Activated CD4-positive, alpha-beta memory T cell treated with anti-CD3 and anti-CD28 coated beads, Interleukin-2, amount 10 ng/mL, durations not matched to agents 7 days and 5 days (primary cell): ENCODE measurements around the gene PTPRS. TPM values are rescaled to one million over a fixed set of nuclear protein-coding genes. Genes with fewer than 3 reads are reported as not detected.

Experiments
- CTCF ChIA-PET: fragments of 350-600 bp; sonication (Branson Sonifier 250); formaldehyde crosslinking; loops from one replicate; lab custom pipeline; 2021; ENCODE audit warnings: antibody characterized with exemption, inconsistent platforms; lab: Charles Lee
- POLR2A ChIA-PET: fragments of 350-600 bp; sonication (Branson Sonifier 250); formaldehyde crosslinking; loops from one replicate; lab custom pipeline; 2021; ENCODE audit warnings: antibody characterized with exemption; lab: Charles Lee
- DNase-seq: peaks from one replicate; pipeline ENCODE4 v3.0.0-alpha.2; 2020
- H3K27ac Mint-ChIP-seq: one replicate; pipeline ENCODE4 v1.8.0; 2021; ENCODE audit warnings: mild to moderate bottlenecking, mixed read lengths
- H3K27me3 Mint-ChIP-seq: one replicate; pipeline ENCODE4 v1.8.0; 2021; ENCODE audit warnings: mixed read lengths
- H3K36me3 Mint-ChIP-seq: one replicate; pipeline ENCODE4 v1.8.0; 2021; ENCODE audit warnings: low read depth, mixed read lengths
- H3K4me1 Mint-ChIP-seq: one replicate; pipeline ENCODE4 v1.8.0; 2021; ENCODE audit warnings: mixed read lengths
- H3K4me3 Mint-ChIP-seq: one replicate; pipeline ENCODE4 v1.8.0; 2021; ENCODE audit warnings: mild to moderate bottlenecking, mixed read lengths
- H3K9me3 Mint-ChIP-seq: one replicate; pipeline ENCODE4 v1.8.0; 2021; ENCODE audit warnings: mixed read lengths
- total RNA-seq, 2 experiments: library from RNA; stranded (reverse); gene quantifications; one replicate each; pipeline ENCODE4 v1.2.3, GENCODE V29; 2021

The PTPRS gene
- total RNA-seq, 2 experiments from 2014 or later = not detected

DNA sequence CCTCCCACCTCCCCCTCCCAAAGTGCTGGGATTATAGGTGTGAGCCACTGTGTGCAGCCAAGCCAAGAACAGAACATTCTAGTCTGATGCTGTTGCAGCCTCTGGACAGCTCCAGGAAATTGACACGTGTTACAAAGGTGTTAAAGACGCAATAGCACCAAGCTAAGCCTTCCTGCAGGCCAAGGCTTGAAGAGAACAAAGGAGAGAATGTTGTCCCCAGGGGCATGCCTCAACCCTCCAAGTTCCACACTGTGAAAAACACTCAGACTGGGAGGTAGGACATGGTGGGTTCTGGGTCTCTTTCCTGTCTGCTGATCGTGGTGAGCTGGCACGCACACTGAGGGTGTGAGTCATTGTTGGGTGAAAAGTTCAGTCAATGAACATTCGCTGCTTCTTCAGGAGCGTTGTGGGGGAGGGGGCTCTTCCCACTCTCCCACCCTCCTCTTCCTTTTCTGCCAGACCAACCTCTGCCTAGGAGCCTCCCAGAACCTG, 5.3 kb upstream of the PTPRS start:
- CTCF ChIA-PET = no interaction called here
- DNase-seq = no peak

DNA sequence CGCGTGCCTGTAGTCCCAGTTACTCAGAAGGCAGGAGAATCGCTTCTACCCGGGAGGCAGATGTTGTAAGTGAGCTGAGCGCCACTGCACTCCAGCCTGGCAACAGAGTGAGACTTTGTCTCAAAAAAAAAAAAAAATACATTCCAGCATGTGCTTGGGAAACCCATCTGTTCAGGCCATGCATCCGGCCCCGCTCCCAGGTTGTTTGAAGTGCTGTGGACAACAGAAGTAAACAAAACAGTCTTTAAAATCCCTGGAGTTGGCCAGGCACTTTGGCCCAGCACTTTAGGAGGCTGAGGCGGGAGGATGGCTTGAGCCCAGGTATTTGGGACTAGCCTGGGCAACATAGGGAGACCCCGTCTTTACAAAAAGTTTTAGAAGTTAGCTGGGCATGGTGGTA, 3.2 kb upstream of the PTPRS start:
- CTCF ChIA-PET = no interaction called here
- Mint-ChIP-seq H3K9me3 (no peaks in the 10 kb centered on the region), H3K27me3 (peaks cover 33% of the 10 kb centered on the region), H3K4me1 (peaks cover 11% of the 10 kb centered on the region), H3K27ac (no peak overlapping the region), H3K36me3 (peaks cover 4% of the 10 kb centered on the region), H3K4me3 (no peak overlapping the region)
- no peak for DNase-seq
- POLR2A ChIA-PET = no interaction called here

More for the DNA sequence above, 5.3 kb upstream of the PTPRS start:
- Mint-ChIP-seq H3K4me3 (no peak overlapping the region), H3K36me3 (no peaks in the 10 kb centered on the region), H3K27me3 (peaks cover 25% of the 10 kb centered on the region), H3K27ac (no peak overlapping the region), H3K9me3 (no peaks in the 10 kb centered on the region), H3K4me1 (peaks cover 6% of the 10 kb centered on the region)
- POLR2A ChIA-PET = no interaction called here

DNA sequence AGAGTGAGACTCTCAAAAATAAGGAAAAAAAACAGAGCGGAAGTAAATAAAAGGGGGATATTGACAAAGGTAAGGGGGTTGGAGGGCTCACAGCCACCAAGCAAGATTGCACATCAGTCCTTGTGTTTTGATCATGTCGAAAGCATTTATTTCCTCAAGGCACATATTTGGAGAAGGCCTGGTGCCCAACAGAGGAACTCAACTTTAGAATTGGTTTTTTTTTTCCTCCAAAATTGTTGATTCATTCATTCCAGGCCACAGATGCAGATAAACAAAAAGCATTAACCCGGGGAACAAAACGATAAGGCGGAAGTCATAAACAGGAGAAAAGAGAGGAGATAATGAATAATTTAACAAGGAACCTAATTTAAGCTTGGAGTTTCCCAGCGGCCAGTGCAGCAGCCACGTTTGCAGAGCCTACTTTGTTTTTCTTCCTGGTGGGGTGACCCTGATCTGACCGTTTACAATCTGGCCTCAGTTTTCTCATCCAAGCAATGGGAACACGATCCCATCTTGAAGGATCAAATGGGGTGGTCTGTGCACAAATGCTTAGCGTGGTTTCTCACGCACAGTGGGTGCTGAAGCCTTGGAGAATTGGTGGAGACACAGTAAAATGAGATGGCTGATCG, 2.1 kb upstream of the PTPRS start:
- POLR2A ChIA-PET = no interaction called here
- H3K36me3 Mint-ChIP-seq = peaks cover 4% of the 10 kb centered on the region
- H3K4me3 Mint-ChIP-seq = no peak overlapping the region
- H3K4me1 Mint-ChIP-seq = peaks cover 11% of the 10 kb centered on the region
- peaks cover 42% of the 10 kb centered on the region for H3K27me3 Mint-ChIP-seq
- CTCF ChIA-PET = no interaction called here
- no peak for DNase-seq
- no peaks in the 10 kb centered on the region for H3K9me3 Mint-ChIP-seq
- H3K27ac Mint-ChIP-seq = no peak overlapping the region

DNA sequence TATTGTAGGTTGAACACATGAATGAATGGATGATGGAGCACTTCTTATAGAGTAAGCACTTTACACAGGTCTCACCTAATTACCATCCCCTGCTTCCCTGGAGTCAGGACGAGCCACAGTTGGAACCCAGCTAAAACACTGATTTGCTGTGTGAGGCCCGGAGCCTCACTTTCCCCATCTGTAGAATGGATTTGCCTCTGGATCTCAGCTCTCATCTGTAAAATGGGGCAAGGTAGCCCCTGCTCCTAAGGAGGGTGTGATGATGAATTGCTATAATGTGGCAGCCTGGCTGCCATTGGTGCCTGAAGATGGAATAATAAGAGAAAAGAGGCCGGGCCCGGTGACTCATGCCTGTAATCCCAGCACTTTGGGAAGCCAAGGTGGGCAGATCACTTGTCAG, 1.4 kb upstream of the PTPRS start:
- no peak for DNase-seq
- Mint-ChIP-seq H3K4me3 (no peak overlapping the region), H3K9me3 (no peaks in the 10 kb centered on the region), H3K36me3 (peaks cover 4% of the 10 kb centered on the region), H3K27me3 (peaks cover 48% of the 10 kb centered on the region), H3K27ac (no peak overlapping the region), H3K4me1 (peaks cover 11% of the 10 kb centered on the region)
- CTCF ChIA-PET = no interaction called here
- POLR2A ChIA-PET = no interaction called here

DNA sequence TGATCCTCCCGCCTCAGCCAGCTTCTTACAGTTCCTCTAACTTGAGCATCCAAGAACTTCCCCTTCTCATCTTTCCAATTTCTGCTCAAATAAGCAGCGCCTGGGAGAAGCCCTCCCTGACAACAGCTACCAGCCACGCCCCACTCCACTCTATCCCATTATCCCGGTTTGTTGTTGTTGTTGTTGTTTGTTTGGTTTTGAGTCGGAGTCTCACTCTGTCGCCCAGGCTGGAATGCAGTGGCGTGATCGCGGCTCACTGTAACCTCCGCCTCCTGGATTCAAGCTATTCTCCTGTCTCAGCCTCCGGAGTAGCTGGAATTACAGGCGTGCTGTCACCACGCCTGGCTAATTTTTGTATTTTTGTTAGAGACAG, 822 bp upstream of the PTPRS start:
- ChIA-PET POLR2A (no interaction called here), CTCF (no interaction called here)
- H3K27ac Mint-ChIP-seq = no peak overlapping the region
- H3K27me3 Mint-ChIP-seq = peaks cover 45% of the 10 kb centered on the region
- H3K9me3 Mint-ChIP-seq = no peaks in the 10 kb centered on the region
- peaks cover 9% of the 10 kb centered on the region for H3K4me1 Mint-ChIP-seq
- H3K36me3 Mint-ChIP-seq = peaks cover 4% of the 10 kb centered on the region
- no peak for DNase-seq
- peak overlapping the region; percentile 39 for H3K4me3 Mint-ChIP-seq

DNA sequence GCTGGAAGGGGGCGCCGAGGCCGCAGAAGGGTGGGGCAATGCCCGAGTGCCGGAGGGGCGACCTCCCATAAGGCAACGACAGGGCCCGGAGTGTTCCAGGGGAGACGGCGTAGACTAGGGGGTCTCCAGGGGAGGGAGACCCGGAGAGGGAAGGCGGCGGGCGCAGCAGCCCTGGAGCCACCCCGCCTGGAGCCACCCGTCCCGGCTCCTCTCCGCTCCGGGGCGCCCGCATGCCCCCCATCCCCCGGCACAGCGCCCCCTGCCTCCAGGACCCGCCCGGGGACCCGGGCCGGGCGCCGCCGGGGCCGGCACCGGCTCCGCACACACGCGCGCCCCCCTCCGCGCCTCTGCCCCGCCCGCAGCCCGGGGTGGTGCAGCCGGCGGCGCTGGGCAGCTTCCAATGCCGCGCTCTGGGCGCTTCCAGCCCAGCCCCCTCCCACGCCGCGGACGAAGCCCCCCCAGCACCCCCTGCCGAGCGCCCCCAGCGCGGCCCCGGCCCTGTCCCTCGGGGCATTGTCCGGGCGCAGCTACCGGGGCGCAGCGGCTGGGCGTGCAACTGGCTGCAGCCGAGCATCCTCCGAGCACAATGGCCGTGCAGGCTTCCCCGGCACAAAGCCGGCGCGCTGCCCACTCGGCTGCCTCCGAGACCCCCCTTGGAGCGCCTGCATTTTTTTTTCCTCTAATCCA, 519 bp downstream of the PTPRS start:
- Mint-ChIP-seq H3K27ac (no peak overlapping the region), H3K4me1 (peaks cover 9% of the 10 kb centered on the region), H3K4me3 (no peak overlapping the region), H3K27me3 (peaks cover 53% of the 10 kb centered on the region), H3K9me3 (no peaks in the 10 kb centered on the region), H3K36me3 (peaks cover 4% of the 10 kb centered on the region)
- POLR2A ChIA-PET = no interaction called here
- CTCF ChIA-PET = no interaction called here
- no peak for DNase-seq

DNA sequence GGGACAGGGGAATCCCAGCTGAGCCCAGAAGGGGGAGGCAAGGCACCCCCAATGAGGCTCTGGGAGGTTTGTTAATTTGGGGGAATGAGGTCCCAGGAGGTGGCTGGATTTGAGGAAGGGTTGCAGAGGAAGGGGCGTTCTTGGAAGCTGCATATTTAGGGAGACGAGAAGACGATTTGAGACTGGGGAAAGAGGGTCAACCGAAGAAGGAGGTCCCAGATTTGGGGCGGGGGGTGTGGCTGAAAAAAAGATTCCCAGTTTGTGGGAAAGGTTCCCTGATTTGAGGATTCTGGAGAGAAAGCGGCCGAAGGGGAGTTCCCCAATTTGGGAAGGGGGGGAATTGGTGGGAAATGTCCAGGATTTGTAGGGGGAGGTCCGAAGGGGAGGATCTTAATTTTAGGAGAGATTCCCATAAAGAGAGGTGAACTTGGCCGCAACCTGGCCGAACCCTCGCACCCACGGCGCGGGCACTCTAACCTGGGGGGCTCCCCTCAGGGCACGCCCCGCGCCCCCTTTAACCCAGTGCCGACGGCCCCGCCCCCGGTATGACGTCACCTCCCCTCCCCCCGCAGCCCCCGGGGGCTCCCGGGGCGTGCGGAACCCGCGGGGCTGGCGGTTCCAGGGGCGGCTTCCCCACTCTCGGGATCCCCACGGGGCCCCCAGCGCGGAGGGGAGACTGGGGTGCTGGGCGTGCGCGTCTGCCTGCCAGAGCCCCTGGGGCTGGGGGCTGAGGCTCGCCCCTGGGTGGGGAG, 1.2 kb downstream of the PTPRS start:
- Mint-ChIP-seq H3K4me3 (peak overlapping the region; percentile 24), H3K4me1 (peaks cover 9% of the 10 kb centered on the region), H3K27ac (no peak overlapping the region), H3K9me3 (no peaks in the 10 kb centered on the region), H3K27me3 (peaks cover 56% of the 10 kb centered on the region), H3K36me3 (peaks cover 4% of the 10 kb centered on the region)
- ChIA-PET POLR2A (no interaction called here), CTCF (no interaction called here)
- no peak for DNase-seq

DNA sequence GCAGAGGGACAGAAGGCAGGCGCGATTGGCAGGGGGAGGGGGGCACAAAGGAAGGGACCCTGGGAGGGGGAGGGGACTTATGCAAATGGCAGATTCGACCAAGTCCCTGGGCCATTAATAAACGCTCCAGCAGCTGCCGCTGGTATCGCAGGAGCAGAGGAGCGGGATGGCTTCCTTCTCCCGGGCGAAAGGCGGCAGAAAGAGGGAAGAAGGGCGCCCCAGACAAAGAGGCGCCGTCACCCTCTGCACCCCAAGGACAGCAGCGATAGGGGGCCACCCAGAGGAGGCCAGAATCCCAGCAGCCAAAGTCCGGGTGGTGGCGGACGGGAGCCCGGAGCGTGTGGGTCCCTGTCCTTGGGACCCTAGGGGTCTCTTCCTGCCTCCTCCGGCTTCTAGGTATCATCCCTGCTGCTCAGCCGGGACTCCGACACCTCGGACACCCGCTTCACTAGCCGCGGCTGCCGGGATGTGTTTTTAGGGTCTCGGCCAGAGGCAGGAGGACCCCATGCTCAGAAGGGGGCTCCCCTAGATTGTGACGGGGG, 1.9 kb downstream of the PTPRS start:
- peaks cover 4% of the 10 kb centered on the region for H3K36me3 Mint-ChIP-seq
- H3K9me3 Mint-ChIP-seq = no peaks in the 10 kb centered on the region
- peaks cover 9% of the 10 kb centered on the region for H3K4me1 Mint-ChIP-seq
- H3K27me3 Mint-ChIP-seq = peaks cover 56% of the 10 kb centered on the region
- no peak overlapping the region for H3K27ac Mint-ChIP-seq
- ChIA-PET CTCF (no interaction called here), POLR2A (no interaction called here)
- H3K4me3 Mint-ChIP-seq = peak overlapping the region; percentile 24
- DNase-seq = no peak

DNA sequence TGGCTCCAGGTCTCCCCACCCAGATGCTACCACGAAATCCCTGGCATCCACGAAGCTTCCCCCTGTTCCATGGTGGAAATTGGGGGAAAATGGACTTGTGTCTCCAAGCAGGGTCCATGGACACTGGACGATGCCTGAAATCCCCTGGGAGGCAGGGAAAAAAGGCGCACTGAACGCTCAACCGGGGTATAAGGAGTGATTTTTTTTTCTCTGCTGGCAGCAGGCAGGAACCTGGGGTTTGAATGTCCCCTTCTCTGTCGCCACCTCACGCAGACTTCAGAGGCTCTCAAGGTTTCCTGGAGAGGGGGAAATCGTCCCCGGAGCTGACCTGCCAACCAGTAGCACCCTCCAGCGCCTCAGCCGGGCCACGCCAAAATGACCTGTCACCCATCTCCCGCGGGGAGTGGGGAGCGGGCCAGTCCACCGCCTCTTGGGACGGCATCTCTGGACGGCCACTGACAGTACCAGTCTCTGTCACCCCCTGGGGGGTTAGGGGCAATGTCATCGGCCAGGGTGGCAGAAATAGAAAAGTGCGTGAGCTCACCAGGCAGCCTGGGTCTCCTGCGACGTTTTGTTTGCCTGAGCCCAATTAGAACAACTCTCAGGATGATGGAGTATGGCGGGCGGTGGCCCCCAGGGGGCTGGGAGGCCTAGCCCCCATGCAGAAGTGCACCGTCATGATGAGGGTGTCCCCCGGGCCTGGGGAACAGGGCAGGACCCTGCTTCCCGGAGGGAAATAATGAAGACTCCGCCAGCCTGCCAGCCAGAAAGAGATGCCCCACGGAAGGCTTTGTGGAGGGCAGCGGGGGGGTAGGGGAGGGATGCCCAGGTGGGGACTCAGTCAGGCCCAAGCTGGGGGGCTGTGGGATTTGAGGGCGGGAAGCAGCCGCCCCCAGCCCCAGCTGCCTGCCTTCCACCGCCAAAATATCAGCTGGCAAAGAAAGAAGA, 2.6 kb downstream of the PTPRS start:
- Mint-ChIP-seq H3K4me3 (no peak overlapping the region), H3K36me3 (peaks cover 4% of the 10 kb centered on the region), H3K9me3 (no peaks in the 10 kb centered on the region), H3K27me3 (peaks cover 54% of the 10 kb centered on the region), H3K27ac (no peak overlapping the region), H3K4me1 (peaks cover 9% of the 10 kb centered on the region)
- ChIA-PET POLR2A (no interaction called here), CTCF (no interaction called here)
- no peak for DNase-seq

DNA sequence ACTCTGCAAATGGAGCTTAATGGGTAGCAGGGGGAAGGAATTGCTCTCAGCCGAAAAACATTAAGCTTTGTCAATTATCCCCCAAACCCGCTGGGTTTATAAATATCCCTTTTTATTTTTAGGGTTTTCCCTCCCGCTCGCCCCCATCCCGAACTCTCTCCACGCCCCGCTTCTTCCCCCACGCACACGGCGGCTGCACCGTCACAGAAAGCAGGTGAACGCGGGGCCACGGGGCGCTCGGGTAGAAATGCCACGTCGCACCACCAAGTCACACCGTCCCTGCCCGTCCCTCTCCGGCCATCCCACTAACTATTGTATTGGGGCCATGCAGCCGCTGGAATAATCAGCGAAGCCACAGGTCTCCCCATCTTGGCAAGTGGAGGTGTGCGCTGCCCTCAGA, 3.5 kb downstream of the PTPRS start:
- DNase-seq = no peak
- ChIA-PET POLR2A (no interaction called here), CTCF (no interaction called here)
- H3K9me3 Mint-ChIP-seq = no peaks in the 10 kb centered on the region
- H3K4me1 Mint-ChIP-seq = peaks cover 9% of the 10 kb centered on the region
- H3K36me3 Mint-ChIP-seq = peaks cover 4% of the 10 kb centered on the region
- no peak overlapping the region for H3K27ac Mint-ChIP-seq
- H3K27me3 Mint-ChIP-seq = peaks cover 50% of the 10 kb centered on the region
- H3K4me3 Mint-ChIP-seq = no peak overlapping the region

DNA sequence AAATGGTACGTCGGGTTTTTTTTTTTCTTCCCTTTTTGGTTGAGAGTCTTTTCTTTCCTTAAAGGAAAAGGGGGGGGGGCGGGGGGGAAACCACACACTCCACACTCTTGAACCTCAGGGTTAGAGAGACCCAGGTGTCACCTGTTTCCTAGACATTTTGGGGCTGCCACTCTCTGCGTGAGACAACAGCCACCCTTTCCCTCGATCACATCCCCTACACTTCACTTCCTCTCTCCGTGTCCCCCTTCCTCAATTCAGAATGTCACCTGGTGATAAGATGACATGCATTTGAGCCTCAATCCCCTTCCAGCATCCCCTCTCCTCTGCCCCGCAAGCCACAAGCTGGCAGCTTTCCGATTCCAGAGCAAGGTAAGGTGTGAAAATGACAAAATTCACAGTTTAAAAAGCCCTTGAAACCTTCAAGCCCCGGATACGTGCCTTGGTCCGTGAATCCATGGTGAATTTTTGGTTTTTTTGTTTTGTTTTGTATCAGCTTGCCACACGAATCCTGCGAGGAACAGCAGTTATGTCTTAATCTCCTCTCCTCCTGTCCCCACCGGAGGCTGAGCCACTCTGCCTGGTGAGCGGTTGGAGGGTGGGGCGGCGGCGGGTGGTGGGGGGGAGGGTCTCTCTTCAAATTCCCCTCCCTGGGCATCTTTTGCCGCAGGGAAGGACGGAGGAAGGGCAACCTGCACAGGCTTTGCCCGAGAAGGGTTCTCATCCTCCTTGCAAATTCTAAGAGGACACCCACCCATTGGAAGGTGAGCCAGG, 4.2 kb downstream of the PTPRS start:
- H3K4me1 Mint-ChIP-seq = peaks cover 8% of the 10 kb centered on the region
- DNase-seq = no peak
- ChIA-PET POLR2A (no interaction called here), CTCF (no interaction called here)
- H3K27ac Mint-ChIP-seq = no peak overlapping the region
- H3K9me3 Mint-ChIP-seq = no peaks in the 10 kb centered on the region
- peaks cover 4% of the 10 kb centered on the region for H3K36me3 Mint-ChIP-seq
- H3K4me3 Mint-ChIP-seq = no peak overlapping the region
- peaks cover 42% of the 10 kb centered on the region for H3K27me3 Mint-ChIP-seq

DNA sequence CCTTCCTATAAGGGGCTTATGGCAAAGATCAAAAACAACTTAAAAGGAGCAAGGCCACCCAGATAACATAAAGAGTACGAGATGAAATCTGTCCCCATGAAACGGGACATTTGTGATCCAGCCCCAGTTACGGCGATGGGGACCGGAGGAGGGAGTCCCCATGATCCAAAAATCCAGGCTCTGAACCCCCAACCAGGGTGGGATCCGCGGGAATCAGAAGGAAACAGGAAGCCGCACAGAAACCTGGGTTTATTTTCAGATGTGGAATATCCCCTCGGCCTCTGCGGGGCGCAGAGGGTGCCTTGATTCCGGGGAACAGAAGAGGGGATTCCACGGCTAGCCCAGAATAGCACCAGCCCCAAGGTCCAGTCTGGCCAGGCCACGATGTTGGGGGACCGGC, 5.0 kb downstream of the PTPRS start:
- POLR2A ChIA-PET = no interaction called here
- Mint-ChIP-seq H3K27me3 (peaks cover 39% of the 10 kb centered on the region), H3K27ac (no peak overlapping the region), H3K4me3 (no peak overlapping the region), H3K36me3 (peaks cover 4% of the 10 kb centered on the region), H3K4me1 (peaks cover 5% of the 10 kb centered on the region), H3K9me3 (no peaks in the 10 kb centered on the region)
- CTCF ChIA-PET = no interaction called here
- DNase-seq = no peak
